Endometrial microvascular endothelial cells (primary cell): ENCODE measurements around the gene P2RX7. TPM values are rescaled to one million over a fixed set of nuclear protein-coding genes. Genes with fewer than 3 reads are reported as not detected.
"Not testable (repeated sequence)": the region's sequence is repeated elsewhere in the genome, so short reads cannot be mapped to it uniquely, and the experiment has no call there.

ENCODE experiments used
- in situ Hi-C: cut with HindIII; loops from 2 replicates; pipeline ENCODE4 v1.10.0; 2017; ENCODE audit warnings: low sequenced_read_pairs, low pct_unique_long_range_greater_than_20kb; ENCODE audit errors: inconsistent ontology term
- total RNA-seq: library from RNA; depleted of rRNA; stranded (reverse); fragments of >200 nt; gene quantifications from one replicate; pipeline ENCODE4 v1.2.3, GENCODE V29; 2015; ENCODE audit errors: inconsistent ontology term

Gene P2RX7
- total RNA-seq, 1 donor from 2014 or later, result 2.3 TPM

GRCh38 chr12:121128908-121129810 lies 3.5 kb upstream of the P2RX7 start:
- in situ Hi-C loops, result no loop called here

- in situ Hi-C loops, result no loop called here
Measured at GRCh38 chr12:121129811-121130147, 2.9 kb upstream of the P2RX7 start.

- in situ Hi-C loops, result no loop called here
Measured at GRCh38 chr12:121130866-121131373, 1.8 kb upstream of the P2RX7 start.

- in situ Hi-C loops, result no loop called here
Measured at GRCh38 chr12:121131941-121132341, 735 bp upstream of the P2RX7 start.

GRCh38 chr12:121133838-121134237 lies 1.2 kb downstream of the P2RX7 start:
- in situ Hi-C loops, result no loop called here

- in situ Hi-C loops, result no loop called here
Measured at GRCh38 chr12:121135320-121135719, 2.6 kb downstream of the P2RX7 start.

GRCh38 chr12:121137512-121137911 lies 4.8 kb downstream of the P2RX7 start:
- in situ Hi-C loops, result no loop called here

GRCh38 chr12:121138284-121138683 lies 5.6 kb downstream of the P2RX7 start:
- in situ Hi-C loops, result no loop called here

- in situ Hi-C loops, result no loop called here
Measured at GRCh38 chr12:121139286-121139685, 6.6 kb downstream of the P2RX7 start.

- in situ Hi-C loops, result loop anchor here (10.0 kb wide), 1 partner anchor 72 kb away; the partner anchor contains the start of gene P2RX4
Measured at GRCh38 chr12:121142171-121142950, 9.7 kb downstream of the P2RX7 start.

GRCh38 chr12:121144416-121144914 lies 11.8 kb downstream of the P2RX7 start:
- in situ Hi-C loops, result loop anchor here (10.0 kb wide), 1 partner anchor 70 kb away; the partner anchor contains the start of gene P2RX4

GRCh38 chr12:121145221-121145620 lies 12.5 kb downstream of the P2RX7 start:
- in situ Hi-C loops, result loop anchor here (10.0 kb wide), 1 partner anchor 70 kb away; the partner anchor contains the start of gene P2RX4

- in situ Hi-C loops, result loop anchor here (10.0 kb wide), 1 partner anchor 66 kb away; the partner anchor contains the start of gene P2RX4
Measured at GRCh38 chr12:121149289-121149688, 16.6 kb downstream of the P2RX7 start.

GRCh38 chr12:121154793-121155375 lies 22.2 kb downstream of the P2RX7 start:
- in situ Hi-C loops, result no loop called here

- in situ Hi-C loops, result no loop called here
Measured at GRCh38 chr12:121156365-121156764, 23.7 kb downstream of the P2RX7 start.

GRCh38 chr12:121158085-121158484 lies 25.4 kb downstream of the P2RX7 start:
- in situ Hi-C loops, result no loop called here

GRCh38 chr12:121158728-121159351 lies 26.2 kb downstream of the P2RX7 start:
- in situ Hi-C loops, result not testable (repeated sequence)

GRCh38 chr12:121159467-121160307 lies 27.0 kb downstream of the P2RX7 start:
- in situ Hi-C loops, result no loop called here
